ENCODE measurements around the gene TLL2.

- TF ChIP-seq POLR2A (IDR thresholded peaks at IDR 0.05) (no peak), CTCF (IDR thresholded peaks at IDR 0.05) (no peak)
These were observed 96.3 kb downstream of the TLL2 start for GRCh38 chr10:96417441-96417840.

Measured in gastroesophageal sphincter (tissue), 3 donors.